ENCODE results near the gene CTSF. TPM values are rescaled to one million over a fixed set of nuclear protein-coding genes. Genes with fewer than 3 reads are reported as not detected.

The CTSF gene
- total and polyA plus RNA-seq, 2 of the 8 experiments (the other 6 are each of a cell fraction or from before 2014, with no cell fraction given) = 0.58 to 2.3 TPM

GRCh38 chr11:66591175-66591574 lies 22.8 kb upstream of the CTSF start:
- H3K9me3 ChIP-seq (ENCODE audit: insufficient read depth in 2 of 2, low read depth in 1 of 2, low read length in 1 of 2) = peaks cover 13 to 25% of the 10 kb centered on the region in 2 experiments
- no peaks in the 10 kb centered on the region; a peak in 1 of 8 replicates for H3K36me3 ChIP-seq (ENCODE audit: control insufficient read depth in 2 of 4, insufficient read depth in 4 of 4, low read length in 3 of 4)
- no peak overlapping the region for H3K18ac ChIP-seq (ENCODE audit: extremely low read depth, low read length)
- no peak overlapping the region for H2BK12ac ChIP-seq (ENCODE audit: low read depth, low read length)
- no peak overlapping the region for H3K56ac ChIP-seq (replicated peaks; ENCODE audit: insufficient read length, low read depth, low read length)
- ChIA-PET POLR2A (ENCODE audit: partially characterized antibody) (interaction anchor here (1.2 to 65.3 kb wide), 6 partner anchors 7 to 51 kb away, joined by 4 to 2165 read pairs (median 6); partner anchors contain the start of genes ACTN3, RBM14, RBM4 and ZDHHC24), CTCF (ENCODE audit: partially characterized antibody) (interaction anchor here (0.6 to 3.5 kb wide), 13 partner anchors 8 to 100 kb away, joined by 3 to 43 read pairs (median 7); partner anchors contain the start of gene CTSF)
- H3K4me2 ChIP-seq (ENCODE audit: insufficient read depth in 1 of 2, low read depth in 2 of 2, low read length in 2 of 2) = no peak overlapping the region
- H4K5ac ChIP-seq (ENCODE audit: insufficient read length, low read depth, low read length) = no peak overlapping the region
- H2BK20ac ChIP-seq (ENCODE audit: low read length) = no peak overlapping the region
- no peak overlapping the region for H3K14ac ChIP-seq (ENCODE audit: insufficient read length)
- H3K27me3 ChIP-seq (replicated peaks in 1 of 4; ENCODE audit: control insufficient read depth in 3 of 4, extremely low read depth in 1 of 4, insufficient read depth in 3 of 4, low read length in 3 of 4) = peaks cover 0 to 10% (median 4%) of the 10 kb centered on the region in 4 experiments; a peak in 3 of 7 replicates
- no peak overlapping the region for H3K27ac ChIP-seq (ENCODE audit: low read depth, low read length)
- no peak overlapping the region for H2BK5ac ChIP-seq (ENCODE audit: low read depth, low read length)
- H4K91ac ChIP-seq (replicated peaks; ENCODE audit: insufficient read length, low read length) = no peak overlapping the region
- no peak overlapping the region for H4K8ac ChIP-seq (ENCODE audit: extremely low read depth, insufficient read depth, low read length)
- TF ChIP-seq CTBP2 (IDR thresholded peaks at IDR 0.05; ENCODE audit: borderline replicate concordance, insufficient read depth, insufficient read length, low read length) = no peak
- TF ChIP-seq SP1 (IDR thresholded peaks at IDR 0.05; ENCODE audit: low read depth, low read length) = no peak
- TF ChIP-seq BACH1 (IDR thresholded peaks at IDR 0.05; ENCODE audit: low read length) = no peak
- TF ChIP-seq TEAD4 (IDR thresholded peaks at IDR 0.05; ENCODE audit: low read depth, low read length) = no peak
- no peak for TF ChIP-seq TCF12 (IDR thresholded peaks at IDR 0.05; ENCODE audit: low read depth, low read length)
- TF ChIP-seq GTF2F1 (IDR thresholded peaks at IDR 0.05; ENCODE audit: borderline replicate concordance, low read depth, low read length) = no peak
- TF ChIP-seq SIN3A (conservative IDR thresholded peaks at IDR 0.05 in 1 of 2, IDR thresholded peaks at IDR 0.05 in 1 of 2; ENCODE audit: low read depth in 1 of 2, low read length in 2 of 2) = no peak
- H3K4me1 ChIP-seq (replicated peaks in 1 of 4; ENCODE audit: control insufficient read depth in 3 of 4, insufficient read depth in 4 of 4, low read length in 3 of 4) = peaks cover 0 to 11% (median 7%) of the 10 kb centered on the region in 4 experiments; a peak in 6 of 7 replicates
- FAIRE-seq = no peak
- H3K9ac ChIP-seq (replicated peaks in 1 of 4; ENCODE audit: extremely low read depth in 1 of 4, low read depth in 3 of 4, low read length in 3 of 4) = no peak overlapping the region
- H3K79me1 ChIP-seq (ENCODE audit: low read depth, low read length) = peaks cover 2% of the 10 kb centered on the region
- peaks cover 0 to 5% of the 10 kb centered on the region in 2 experiments; a peak in 2 of 4 replicates for H3K79me2 ChIP-seq (ENCODE audit: control insufficient read depth in 1 of 2, insufficient read depth in 2 of 2, low read length in 2 of 2)
- no peak overlapping the region for H2AK5ac ChIP-seq (ENCODE audit: low read depth, low read length)
- no peak overlapping the region for H3K4me3 ChIP-seq (ENCODE audit: extremely low read depth in 1 of 4, insufficient read depth in 2 of 4, low read depth in 3 of 4, low read length in 4 of 4)
- H2AFZ ChIP-seq (ENCODE audit: low read length) = no peak overlapping the region
- H3K23me2 ChIP-seq (ENCODE audit: low read depth, low read length) = peaks cover 9% of the 10 kb centered on the region
- no peak overlapping the region for H3K23ac ChIP-seq (ENCODE audit: insufficient read length)
- no peak overlapping the region for H3K4ac ChIP-seq (replicated peaks; ENCODE audit: insufficient read length, low read depth, low read length)
- DNase-seq (ENCODE audit: low read depth in 1 of 2, low spot score in 2 of 2) = no peak
- WGBS, 2 experiments (ENCODE audit: extremely low coverage in 1 of 2, insufficient coverage in 1 of 2, insufficient read length in 1 of 2, insufficient replicate concordance in 2 of 2, low coverage in 1 of 2, low lambda C conversion rate in 2 of 2, missing lambda C conversion rate in 1 of 2) = 92% methylated on average over 2 of the region's 2 CpGs; no CpG with 5 or more reads in 1 of the 2 experiments
- H4K20me1 ChIP-seq (replicated peaks in 1 of 2; ENCODE audit: control insufficient read depth in 1 of 2, insufficient read depth in 2 of 2, low read length in 2 of 2) = no peaks in the 10 kb centered on the region
- no peak overlapping the region for H2BK120ac ChIP-seq (replicated peaks; ENCODE audit: low read depth, low read length)
- H2BK15ac ChIP-seq (ENCODE audit: low read length) = no peak overlapping the region

Data from H1 (cell line).